HT1080 (cell line): ENCODE results near the gene HECTD1. TPM values are rescaled to one million over a fixed set of nuclear protein-coding genes. Genes with fewer than 3 reads are reported as not detected.
"Not testable (repeated sequence)": the region's sequence is repeated elsewhere in the genome, so short reads cannot be mapped to it uniquely, and the experiment has no call there.

Experiments
- DNase-seq: peaks from one replicate; pipeline ENCODE4 v3.0.0-alpha.2; 2015; ENCODE audit warnings: low read depth
- polyA plus RNA-seq, 2 experiments: library from polyadenylated mRNA; depleted of rRNA; stranded (reverse); fragments of >200 nt; gene quantifications; 2 replicates each; pipeline ENCODE4 v1.2.3, GENCODE V29; 2015
- total RNA-seq: library from RNA; depleted of rRNA; stranded (reverse); fragments of >200 nt; shearing (Covaris generic); gene quantifications from 2 replicates; pipeline ENCODE4 v1.2.3, GENCODE V29; 2014; rRNA removed

The HECTD1 gene
- total RNA-seq, result 73.9 and 83.7 TPM in 2 replicates
- polyA plus RNA-seq (2015; cell fraction: cytosol; rRNA removed), result 37.0 and 41.3 TPM in 2 replicates
- polyA plus RNA-seq (2015; cell fraction: nucleus; rRNA removed), result 173 and 194 TPM in 2 replicates

- peak; percentile 87 for DNase-seq
These were observed at the start of gene HECTD1 for GRCh38 chr14:31207755-31208545. HECTD1 (minus strand) TSS chr14:31207793; CDS start chr14:31205936, 1,857 bp downstream.

DNA sequence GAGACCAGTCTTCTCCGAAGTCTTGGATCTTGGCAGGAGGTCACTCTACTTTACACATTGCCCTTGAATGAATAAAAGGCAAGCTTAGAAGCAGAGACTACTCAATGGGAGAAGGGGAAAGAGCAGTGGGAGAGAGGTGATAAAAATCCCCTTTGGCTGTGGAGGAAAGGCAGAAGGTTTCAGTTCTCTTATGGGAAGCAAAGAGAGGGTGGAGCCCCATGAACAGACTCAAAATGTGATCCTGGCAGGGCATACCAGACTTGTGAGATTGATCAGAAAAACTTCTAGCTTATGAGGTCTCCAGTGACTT lies 49.6 kb upstream of the HECTD1 start:
- DNase-seq, result no peak

GRCh38 chr14:31256534-31257243 lies 49.1 kb upstream of the HECTD1 start:
- DNase-seq, result no peak

- not testable (repeated sequence) for DNase-seq
These were observed 48.3 kb upstream of the HECTD1 start for GRCh38 chr14:31255918-31256317.

DNA sequence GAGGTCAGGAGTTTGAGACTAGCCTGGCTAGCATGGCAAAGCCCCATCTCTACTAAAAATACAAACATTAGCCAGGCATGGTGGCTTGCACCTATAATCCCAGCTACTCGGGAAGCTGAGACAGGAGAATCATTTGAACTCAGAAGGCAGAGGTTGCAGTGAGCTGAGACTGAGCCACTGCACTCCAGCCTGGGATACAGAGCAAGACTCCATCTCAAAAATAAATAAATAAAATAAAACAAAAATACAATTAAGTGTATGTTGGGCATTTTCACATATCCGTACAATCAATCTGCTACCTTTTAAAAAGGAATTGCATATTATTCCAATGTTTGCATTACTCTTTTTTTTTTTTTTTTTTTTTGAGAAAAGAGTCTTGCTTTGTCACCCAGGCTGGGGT lies 47.7 kb upstream of the HECTD1 start:
- no peak for DNase-seq

DNA sequence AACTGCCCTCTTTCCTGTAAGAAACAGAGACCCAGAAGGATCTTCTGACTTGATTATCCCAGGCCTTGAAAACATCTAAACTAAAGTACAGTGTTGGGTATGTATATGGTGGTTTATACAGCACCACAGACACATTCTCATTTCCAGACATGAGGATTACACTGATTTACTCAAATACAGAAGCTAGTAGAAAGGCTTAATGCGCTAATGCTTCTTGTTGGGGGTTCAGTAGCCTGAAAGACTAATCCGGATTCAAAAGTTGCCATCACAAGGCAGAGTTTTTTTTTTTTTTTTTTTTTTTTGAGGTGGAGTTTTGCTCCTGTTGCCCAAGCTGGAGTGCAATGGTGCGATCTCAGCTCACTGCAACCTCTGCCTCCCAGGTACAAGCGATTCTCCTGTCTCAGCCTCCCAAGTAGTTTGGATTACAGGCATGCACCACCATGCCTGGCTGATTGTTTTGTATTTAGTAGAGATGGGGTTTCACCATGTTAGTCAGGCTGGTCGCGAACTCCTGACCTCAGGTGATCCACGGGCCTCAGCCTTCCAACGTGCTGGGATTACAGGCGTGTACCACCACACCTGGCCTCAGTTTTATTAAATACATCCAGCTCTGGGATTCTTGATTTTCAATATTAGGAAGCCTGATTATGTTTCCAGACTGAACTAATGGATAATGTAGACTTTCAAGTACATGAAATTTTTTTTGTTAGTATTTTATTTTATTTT lies 46.3 kb upstream of the HECTD1 start:
- DNase-seq, result no peak

- DNase-seq, result no peak
These were observed 45.3 kb upstream of the HECTD1 start for GRCh38 chr14:31252865-31253264.

DNA sequence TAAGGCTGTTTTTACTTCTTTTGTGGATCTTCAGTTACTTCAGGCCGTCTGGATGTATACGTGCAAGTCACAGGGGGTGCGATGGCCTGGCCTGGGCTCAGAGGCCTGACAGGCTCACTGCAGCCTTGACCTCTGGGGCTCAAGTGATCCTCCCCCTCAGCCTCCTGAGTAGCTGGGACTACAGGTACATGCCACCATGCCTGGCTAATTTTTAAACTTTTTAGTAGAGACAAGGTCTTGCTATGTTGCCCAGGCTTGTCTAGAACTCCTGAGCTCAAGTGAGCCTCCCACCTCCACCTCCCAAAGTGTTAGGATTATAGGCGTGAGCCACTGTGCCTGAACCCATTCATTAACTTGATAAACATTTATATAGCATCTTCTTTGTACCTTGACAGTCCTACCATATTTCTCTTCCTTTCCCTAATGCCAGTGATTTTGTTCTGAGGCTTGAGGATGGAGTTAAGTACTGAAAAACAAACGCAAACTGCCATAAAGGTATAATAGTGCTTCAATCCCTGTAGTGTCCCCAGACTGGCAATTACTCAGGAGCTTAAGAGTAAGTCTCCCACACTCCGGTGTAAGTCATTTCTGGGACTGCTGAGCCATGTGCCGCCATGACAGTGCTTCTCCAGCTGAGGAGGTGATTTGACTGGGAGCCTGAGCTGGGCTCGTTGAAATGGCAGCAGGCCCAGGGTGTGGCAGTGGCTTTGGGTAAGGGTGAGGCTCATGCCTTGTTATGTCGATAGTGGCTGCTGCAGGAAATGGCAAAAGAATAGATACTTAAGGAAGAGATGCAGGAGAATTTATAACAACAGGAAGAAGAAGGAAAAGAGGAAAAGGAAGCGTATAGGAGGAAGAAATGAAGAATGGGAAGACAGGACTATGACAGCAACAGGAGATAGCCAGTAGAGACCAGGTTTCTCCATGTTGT lies 43.7 kb upstream of the HECTD1 start:
- no peak for DNase-seq

- DNase-seq, result no peak
These were observed 37.0 kb upstream of the HECTD1 start for GRCh38 chr14:31244626-31245025.

GRCh38 chr14:31243860-31244259 lies 36.3 kb upstream of the HECTD1 start:
- peak; percentile 28 for DNase-seq

DNA sequence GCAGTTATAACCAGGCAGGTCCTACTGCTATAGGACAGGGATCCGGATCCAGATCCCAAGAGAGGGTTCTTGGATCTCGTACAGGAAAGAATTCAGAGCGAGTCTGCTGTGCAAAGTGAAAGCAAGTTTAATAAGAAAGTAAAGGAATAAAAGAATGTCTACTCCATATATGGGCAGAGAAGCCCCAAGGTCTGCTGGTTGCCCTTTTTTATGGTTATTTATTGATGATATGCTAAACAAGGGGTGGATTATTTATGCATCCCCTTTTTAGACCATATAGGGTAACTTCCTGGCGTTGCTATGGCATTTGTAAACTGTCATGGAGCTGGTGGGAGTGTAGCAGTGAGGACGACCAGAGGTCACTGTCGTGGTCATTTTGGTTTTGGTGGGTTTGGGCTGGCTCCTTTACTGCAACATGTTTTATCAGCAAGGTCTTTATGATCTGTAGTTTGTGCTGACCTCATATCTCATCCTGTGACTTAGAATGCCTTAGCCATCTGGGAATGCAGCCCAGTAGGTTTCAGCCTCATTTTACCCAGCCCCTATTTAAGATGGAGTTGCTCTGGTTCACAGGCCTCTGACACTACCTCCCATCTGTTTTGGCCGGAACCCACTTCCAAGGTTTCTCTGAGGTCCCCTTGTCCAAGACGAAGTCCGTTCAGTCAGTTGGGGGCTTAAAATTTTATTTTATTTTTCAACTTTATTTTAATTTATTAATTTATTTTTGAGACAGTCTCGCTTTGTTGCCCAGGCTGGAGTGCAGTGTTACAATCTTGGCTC lies 34.8 kb upstream of the HECTD1 start:
- peak; percentile 62 for DNase-seq

DNA sequence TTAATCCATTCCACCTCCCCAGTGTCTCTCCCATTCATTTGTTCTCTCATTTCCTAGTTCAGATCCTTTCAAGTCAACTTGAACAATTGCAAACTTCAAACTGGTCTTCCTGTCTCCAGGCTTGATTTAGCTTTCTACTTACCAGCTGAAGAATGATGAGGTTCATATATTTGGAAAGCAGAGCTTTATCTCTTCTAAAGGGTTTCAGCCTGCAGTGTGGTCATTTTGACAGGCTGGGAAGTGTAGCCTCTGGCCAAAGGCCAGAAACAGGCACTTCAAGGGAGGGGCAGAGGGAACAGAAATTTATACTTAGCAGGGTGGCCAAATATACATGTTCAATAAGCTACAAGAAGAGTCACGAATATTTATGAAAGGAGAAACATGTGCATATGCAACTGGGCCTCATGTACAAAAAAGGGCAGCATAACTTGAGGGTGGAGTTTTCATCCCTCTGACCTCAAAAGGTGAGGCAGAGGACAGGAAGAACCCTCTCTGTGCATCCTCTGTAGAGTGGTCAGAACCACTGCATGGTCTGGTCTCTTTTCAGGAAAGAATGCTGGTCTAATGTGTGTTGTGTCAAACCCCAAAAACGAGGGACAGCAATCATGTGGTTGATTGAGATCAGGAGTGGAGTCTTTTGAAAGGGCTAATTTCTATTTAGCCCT lies 34.0 kb upstream of the HECTD1 start:
- DNase-seq, result no peak

DNA sequence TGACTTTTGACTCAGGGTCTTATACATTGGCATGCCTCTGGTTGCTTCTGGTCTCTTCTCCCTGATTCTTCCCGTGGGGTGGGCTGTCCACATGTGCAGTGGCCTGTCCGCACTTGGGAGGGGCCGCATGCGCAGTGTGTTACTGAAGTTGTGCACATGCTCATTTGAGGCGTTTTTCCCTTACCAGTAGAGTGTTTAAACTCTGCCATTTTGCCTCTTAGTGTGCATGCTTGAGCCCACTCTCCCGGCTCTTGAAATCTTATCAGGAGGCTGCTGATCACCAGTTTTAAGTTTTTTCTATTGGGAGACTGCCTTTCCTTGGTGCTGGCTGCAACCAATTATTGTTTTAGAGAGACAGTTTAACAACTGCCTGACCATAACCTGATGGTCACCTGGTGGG lies 32.1 kb upstream of the HECTD1 start:
- no peak for DNase-seq

- DNase-seq, result no peak
These were observed 27.9 kb upstream of the HECTD1 start for GRCh38 chr14:31235462-31235861.

- DNase-seq, result no peak
These were observed 24.5 kb upstream of the HECTD1 start for GRCh38 chr14:31232081-31232480.

DNA sequence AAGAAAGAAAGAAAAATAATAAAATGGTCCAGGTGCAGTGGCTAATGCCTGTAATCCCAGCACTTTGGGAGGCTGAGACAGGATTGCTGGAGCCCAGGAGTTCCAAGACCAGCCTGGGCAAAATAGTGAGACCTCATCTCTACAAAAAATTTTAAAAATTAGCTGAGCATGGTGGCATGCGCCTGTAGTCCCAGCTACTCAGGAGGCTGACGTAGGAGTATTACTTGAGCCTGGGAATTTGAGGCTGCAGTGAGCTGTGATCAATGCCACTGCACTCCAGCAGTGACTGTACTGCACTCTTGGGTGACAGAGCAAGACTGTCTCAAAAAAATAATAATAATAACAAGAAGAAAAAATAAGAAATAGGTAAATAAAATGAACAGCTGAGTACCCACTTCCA lies 23.7 kb upstream of the HECTD1 start:
- not testable (repeated sequence) for DNase-seq

- no peak for DNase-seq
These were observed 23.0 kb upstream of the HECTD1 start for GRCh38 chr14:31230573-31230958.

DNA sequence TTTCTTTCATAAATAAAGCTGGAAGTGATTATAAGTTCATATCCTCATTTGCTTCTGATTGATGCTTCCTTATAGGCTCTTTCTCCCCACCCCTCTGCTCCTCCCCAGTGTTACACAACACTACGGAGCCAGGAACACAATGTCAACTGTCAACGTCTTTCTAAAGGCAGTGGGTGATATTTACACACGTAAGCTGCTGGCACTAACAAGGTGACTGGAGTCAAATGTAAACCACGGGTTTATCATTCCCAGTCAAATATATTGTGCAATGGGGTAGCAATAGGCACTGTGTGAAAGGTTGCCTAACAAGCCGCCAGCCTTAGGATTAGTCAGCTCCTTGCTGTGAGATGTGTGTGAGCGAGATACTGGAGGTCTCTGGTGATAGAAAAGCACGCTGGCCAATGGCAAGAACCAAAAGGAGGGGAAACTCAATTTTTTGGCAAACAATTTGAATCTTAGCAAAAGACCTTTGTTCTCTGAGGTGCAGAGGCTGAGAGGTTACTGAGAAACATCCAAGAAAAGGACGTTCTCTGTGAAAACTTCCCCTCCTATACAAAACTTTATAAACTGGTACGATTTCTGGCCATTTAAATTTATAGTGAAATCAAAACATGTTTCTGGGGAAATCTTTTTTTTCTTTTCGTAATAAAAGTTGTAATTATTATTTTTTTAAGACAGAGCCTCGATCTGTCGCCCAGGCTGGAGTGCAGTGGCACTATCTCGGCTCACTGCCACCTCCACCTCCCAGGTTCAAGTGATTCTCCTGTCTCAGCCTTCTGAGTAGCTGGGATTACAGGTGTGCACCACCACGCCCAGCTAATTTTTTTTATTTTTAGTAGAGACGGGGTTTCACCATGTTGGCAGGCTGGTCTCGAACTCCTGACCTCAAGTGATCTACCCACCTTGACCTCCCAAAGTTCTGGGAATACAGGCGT lies 22.3 kb upstream of the HECTD1 start:
- peak; percentile 91 for DNase-seq
